ENCODE results near the gene CYP27C1. TPM values are rescaled to one million over a fixed set of nuclear protein-coding genes. Genes with fewer than 3 reads are reported as not detected.

CYP27C1 gene
- total and polyA plus RNA-seq, 2 of the 13 experiments (the other 11 are each of a cell fraction or from before 2014, with no cell fraction given) = not detected

DNA sequence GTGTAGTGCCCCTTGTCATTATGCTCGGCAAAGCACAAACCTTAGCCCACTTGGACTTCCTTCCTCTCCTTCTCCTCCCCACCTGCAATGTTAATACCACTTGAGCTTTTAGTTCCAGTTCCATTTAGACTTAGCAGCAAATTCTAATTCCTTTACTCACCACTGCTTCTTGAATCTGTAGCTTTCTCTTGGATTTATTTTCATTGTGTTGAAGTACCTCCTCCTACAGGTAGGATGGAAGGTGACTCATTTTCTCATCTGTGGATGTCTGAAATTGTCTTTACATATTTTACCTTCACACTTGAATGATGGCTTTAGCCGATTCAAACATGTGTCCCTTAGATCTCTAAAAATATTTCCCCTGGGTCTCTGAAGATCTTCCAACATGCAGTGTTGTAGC is 80.3 kb downstream of the CYP27C1 start:
- H3K4me1 ChIP-seq (ENCODE audit: insufficient read depth, low read length) = no peaks in the 10 kb centered on the region
- no peak for TF ChIP-seq RNF219 (CRISPR knock-in tag; IDR thresholded peaks at IDR 0.05)
- CTCF ChIA-PET (ENCODE audit: low intra/inter-chr PET ratio, low total read pairs) = no interaction called here
- no peak overlapping the region for H3K27ac ChIP-seq (ENCODE audit: extremely low read length, insufficient read depth, low read length)
- DNase-seq (ENCODE audit: low spot score) (no peak), FAIRE-seq (no peak), ATAC-seq (no peak)
- no peak overlapping the region for H2AFZ ChIP-seq (ENCODE audit: low read length)
- in situ Hi-C loops (cut with HindIII; ENCODE audit: extremely low pct_ligation_motif_present, low pct_unique_long_range_greater_than_20kb) (no loop called here), intact Hi-C loops (cut with micrococcal nuclease; ENCODE audit: unreplicated experiment) (no loop called here)
- 67% methylated on average over 2 of the region's 2 CpGs for WGBS (ENCODE audit: low lambda C conversion rate)
- no peak overlapping the region for H3K4me3 ChIP-seq (replicated peaks in 1 of 3; ENCODE audit: insufficient read depth in 1 of 3, low read depth in 2 of 3, low read length in 3 of 3)
- H3K36me3 ChIP-seq (replicated peaks in 1 of 2; ENCODE audit: control insufficient read depth in 1 of 2, insufficient read depth in 2 of 2, low read length in 2 of 2) = no peaks in the 10 kb centered on the region
- H3K27me3 ChIP-seq (ENCODE audit: control insufficient read depth in 1 of 2, insufficient read depth in 2 of 2, low read length in 2 of 2) = peaks cover 6 to 27% of the 10 kb centered on the region in 2 experiments; a peak in 4 of 5 replicates
- H3K9ac ChIP-seq (ENCODE audit: insufficient read depth, low read depth, low read length) = no peak overlapping the region
- no peaks in the 10 kb centered on the region for H4K20me1 ChIP-seq (ENCODE audit: insufficient read depth, low read length)
- H3K9me3 ChIP-seq (ENCODE audit: low read length) = no peaks in the 10 kb centered on the region
- POLR2A ChIA-PET = no interaction called here
- H3K4me2 ChIP-seq (ENCODE audit: low read depth, low read length) = no peak overlapping the region
- no peaks in the 10 kb centered on the region for H3K79me2 ChIP-seq (ENCODE audit: insufficient read depth, low read length)
- BruUV-seq (replicated peaks) = no TSS peak

- no peak for DNase-seq (ENCODE audit: low spot score)
- ChIA-PET POLR2A (no interaction called here), CTCF (ENCODE audit: low intra/inter-chr PET ratio, low total read pairs) (no interaction called here)
- WGBS (ENCODE audit: low lambda C conversion rate) = 40% methylated on average over 9 of the region's 12 CpGs
- Histone ChIP-seq H3K27me3 (ENCODE audit: control insufficient read depth in 1 of 2, insufficient read depth in 2 of 2, low read length in 2 of 2) (peaks cover 9 to 36% of the 10 kb centered on the region in 2 experiments), H3K9me3 (ENCODE audit: low read length) (no peaks in the 10 kb centered on the region), H2AFZ (ENCODE audit: low read length) (no peak overlapping the region), H3K4me1 (ENCODE audit: insufficient read depth, low read length) (no peaks in the 10 kb centered on the region), H4K20me1 (ENCODE audit: insufficient read depth, low read length) (no peaks in the 10 kb centered on the region), H3K27ac (ENCODE audit: extremely low read length, insufficient read depth, low read length) (no peak overlapping the region), H3K79me2 (ENCODE audit: insufficient read depth, low read length) (no peaks in the 10 kb centered on the region), H3K9ac (ENCODE audit: insufficient read depth, low read depth, low read length) (no peak overlapping the region), H3K36me3 (replicated peaks in 1 of 2; ENCODE audit: control insufficient read depth in 1 of 2, insufficient read depth in 2 of 2, low read length in 2 of 2) (no peaks in the 10 kb centered on the region), H3K4me2 (ENCODE audit: low read depth, low read length) (no peak overlapping the region), H3K4me3 (replicated peaks in 1 of 3; ENCODE audit: insufficient read depth in 1 of 3, low read depth in 2 of 3, low read length in 3 of 3) (no peak overlapping the region)
- intact Hi-C loops (cut with micrococcal nuclease; ENCODE audit: unreplicated experiment) (no loop called here), in situ Hi-C loops (cut with HindIII; ENCODE audit: extremely low pct_ligation_motif_present, low pct_unique_long_range_greater_than_20kb) (no loop called here)
- no TSS peak for BruUV-seq (replicated peaks)
- no peak for FAIRE-seq
- ATAC-seq = no peak
- TF ChIP-seq THYN1 (CRISPR knock-in tag; IDR thresholded peaks at IDR 0.05; ENCODE audit: borderline replicate concordance, low read depth) (no peak), TCF12 (IDR thresholded peaks at IDR 0.05) (no peak), TCF12 (CRISPR knock-in tag; IDR thresholded peaks at IDR 0.05) (no peak), HMG20B (CRISPR knock-in tag; conservative IDR thresholded peaks at IDR 0.05) (no peak), KDM6A (CRISPR knock-in tag; IDR thresholded peaks at IDR 0.05; ENCODE audit: low read depth) (no peak), MXI1 (IDR thresholded peaks at IDR 0.05; ENCODE audit: borderline replicate concordance, low read depth, low read length) (no peak), ZNF33A (CRISPR knock-in tag; IDR thresholded peaks at IDR 0.05; ENCODE audit: borderline replicate concordance) (no peak), MIXL1 (CRISPR knock-in tag; IDR thresholded peaks at IDR 0.05) (no peak), ZNF432 (CRISPR knock-in tag; IDR thresholded peaks at IDR 0.05; ENCODE audit: borderline replicate concordance) (no peak), ZNF33B (CRISPR knock-in tag; IDR thresholded peaks at IDR 0.05) (no peak), ZNF337 (CRISPR knock-in tag; IDR thresholded peaks at IDR 0.05; ENCODE audit: borderline replicate concordance, low read depth) (no peak), MIER3 (CRISPR knock-in tag; IDR thresholded peaks at IDR 0.05; ENCODE audit: borderline replicate concordance) (no peak), MED1 (CRISPR knock-in tag; IDR thresholded peaks at IDR 0.05) (no peak), TMF1 (CRISPR knock-in tag; IDR thresholded peaks at IDR 0.05; ENCODE audit: low read depth) (no peak), IRF1 (CRISPR knock-in tag; IDR thresholded peaks at IDR 0.05; ENCODE audit: low read depth) (no peak), IRF2 (CRISPR knock-in tag; IDR thresholded peaks at IDR 0.05) (no peak)
- TF ChIP-seq, protein P1, sequence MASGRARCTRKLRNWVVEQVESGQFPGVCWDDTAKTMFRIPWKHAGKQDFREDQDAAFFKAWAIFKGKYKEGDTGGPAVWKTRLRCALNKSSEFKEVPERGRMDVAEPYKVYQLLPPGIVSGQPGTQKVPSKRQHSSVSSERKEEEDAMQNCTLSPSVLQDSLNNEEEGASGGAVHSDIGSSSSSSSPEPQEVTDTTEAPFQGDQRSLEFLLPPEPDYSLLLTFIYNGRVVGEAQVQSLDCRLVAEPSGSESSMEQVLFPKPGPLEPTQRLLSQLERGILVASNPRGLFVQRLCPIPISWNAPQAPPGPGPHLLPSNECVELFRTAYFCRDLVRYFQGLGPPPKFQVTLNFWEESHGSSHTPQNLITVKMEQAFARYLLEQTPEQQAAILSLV (CRISPR knock-in tag; IDR thresholded peaks at IDR 0.05; ENCODE audit: borderline replicate concordance) = no peak
Observed at GRCh38 chr2:127138281-127138680, 81.8 kb downstream of the CYP27C1 start.

Data from HepG2 (cell line).